H4 (cell line): Measurements from ENCODE around the gene FRYL. TPM values are rescaled to one million over a fixed set of nuclear protein-coding genes. Genes with fewer than 3 reads are reported as not detected.

Source experiments
- total RNA-seq: library from RNA; depleted of rRNA; stranded (reverse); fragments of >200 nt; shearing (Covaris generic); gene quantifications from 2 replicates; pipeline ENCODE4 v1.2.3, GENCODE V29; 2014; rRNA removed

The FRYL gene
- total RNA-seq, 1 experiment from 2014 or later, result 32.7 TPM

Other genes starting within 250 kb of the FRYL start
- 212 and 281 TPM in 2 replicates for gene OCIAD1, start 50.8 kb upstream of the FRYL start, total RNA-seq
- 46.5 and 67.6 TPM in 2 replicates for gene OCIAD2, start 126.5 kb upstream of the FRYL start, total RNA-seq
- not detected in 2 replicates for gene CWH43, start 206.0 kb upstream of the FRYL start, total RNA-seq